ENCODE data around the gene GALNT10. TPM values are rescaled to one million over a fixed set of nuclear protein-coding genes. Genes with fewer than 3 reads are reported as not detected.
"Not testable (repeated sequence)": the region's sequence is repeated elsewhere in the genome, so short reads cannot be mapped to it uniquely, and the experiment has no call there.

GALNT10 gene
- polyA plus RNA-seq, 1 donor, result 12.9 TPM

DNA sequence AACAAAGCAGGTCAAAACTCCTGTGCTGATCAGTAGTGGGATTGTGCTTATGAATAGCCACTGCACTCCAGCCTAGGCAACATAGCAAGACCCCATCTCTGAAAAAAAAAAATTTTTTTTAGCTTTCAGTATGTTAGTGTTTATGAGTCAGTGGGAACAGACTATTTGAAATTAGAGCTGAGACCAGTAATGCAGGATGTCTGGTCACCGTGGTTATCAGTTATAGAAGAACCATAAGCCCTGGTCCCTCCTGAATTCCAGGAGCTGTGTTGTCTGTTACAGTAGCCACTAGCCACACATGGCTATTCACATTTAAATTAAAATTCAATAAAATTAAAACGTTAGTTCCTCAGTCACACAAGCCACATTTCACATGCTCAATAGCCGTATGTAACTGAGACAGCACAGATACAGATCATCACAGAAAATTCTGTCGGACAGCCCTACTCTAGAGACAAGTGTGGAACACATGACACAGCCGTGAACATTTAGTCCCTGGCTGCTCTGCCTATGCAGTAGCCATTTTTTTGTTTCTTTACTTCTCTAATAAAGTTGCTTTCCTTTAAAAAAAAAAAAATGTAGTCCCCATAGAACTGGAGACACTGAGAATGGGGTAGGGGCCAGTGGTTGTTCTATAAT lies 159.2 kb downstream of the GALNT10 start:
- H3K9me3 ChIP-seq (ENCODE audit: control insufficient read depth, low read depth, low read length), result no peaks in the 10 kb centered on the region
- no peak for DNase-seq
- H3K27me3 ChIP-seq (ENCODE audit: control insufficient read depth, insufficient read depth, low read length), result no peaks in the 10 kb centered on the region
- no peak overlapping the region for H3K27ac ChIP-seq (ENCODE audit: low read length)
- no peaks in the 10 kb centered on the region for H3K4me1 ChIP-seq (ENCODE audit: control insufficient read depth, insufficient read depth, low read length)
- no peaks in the 10 kb centered on the region for H3K36me3 ChIP-seq (ENCODE audit: control insufficient read depth, insufficient read depth, low read length)
- no peak overlapping the region for H3K4me3 ChIP-seq (ENCODE audit: low read length)
- no CpG with 5 or more reads among the region's 5 CpGs for WGBS (ENCODE audit: insufficient coverage, low lambda C conversion rate)

DNA sequence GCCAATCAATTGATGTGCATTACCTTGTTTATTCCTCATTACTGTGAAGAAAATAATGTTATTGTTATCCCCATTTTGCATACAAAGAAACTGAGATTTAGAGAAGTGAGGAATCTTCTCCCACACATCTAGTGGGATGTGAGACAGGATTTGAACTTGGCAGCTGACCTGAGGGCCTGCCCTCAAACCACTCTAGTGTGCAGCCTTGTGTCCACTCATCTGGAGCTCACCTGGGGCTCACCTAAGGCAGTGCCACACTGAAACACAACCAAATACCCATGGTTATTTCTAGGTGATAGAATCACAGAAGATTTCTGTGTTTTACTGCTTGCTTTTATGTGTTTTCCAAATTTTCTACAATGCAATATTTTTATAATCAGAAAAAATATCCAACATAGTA lies 160.6 kb downstream of the GALNT10 start:
- DNase-seq, result no peak
- Histone ChIP-seq H3K4me1 (ENCODE audit: control insufficient read depth, insufficient read depth, low read length) (no peaks in the 10 kb centered on the region), H3K27ac (ENCODE audit: low read length) (no peak overlapping the region), H3K36me3 (ENCODE audit: control insufficient read depth, insufficient read depth, low read length) (no peaks in the 10 kb centered on the region), H3K4me3 (ENCODE audit: low read length) (no peak overlapping the region), H3K27me3 (ENCODE audit: control insufficient read depth, insufficient read depth, low read length) (no peaks in the 10 kb centered on the region), H3K9me3 (ENCODE audit: control insufficient read depth, low read depth, low read length) (no peaks in the 10 kb centered on the region)

DNA sequence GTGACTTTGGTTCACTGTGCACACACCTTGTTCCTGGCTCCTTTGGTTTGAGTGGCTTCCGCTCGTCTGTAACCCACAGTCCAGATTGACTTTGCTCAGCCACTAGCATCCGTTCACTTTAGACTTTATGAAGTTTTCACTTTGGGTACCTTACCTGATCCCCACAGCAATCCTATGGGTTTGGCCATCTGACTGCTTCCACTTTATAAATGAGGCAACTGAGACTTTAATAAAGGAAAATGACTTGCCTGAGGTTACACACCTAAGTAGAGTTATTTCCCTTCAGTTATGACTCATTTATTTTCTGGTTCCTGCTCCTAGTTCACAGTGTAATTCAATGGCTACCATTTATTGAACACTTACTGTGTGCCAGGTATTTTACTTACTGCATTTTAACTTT lies 161.0 kb downstream of the GALNT10 start:
- Histone ChIP-seq H3K4me3 (ENCODE audit: low read length) (no peak overlapping the region), H3K27ac (ENCODE audit: low read length) (no peak overlapping the region), H3K36me3 (ENCODE audit: control insufficient read depth, insufficient read depth, low read length) (no peaks in the 10 kb centered on the region), H3K27me3 (ENCODE audit: control insufficient read depth, insufficient read depth, low read length) (no peaks in the 10 kb centered on the region), H3K9me3 (ENCODE audit: control insufficient read depth, low read depth, low read length) (no peaks in the 10 kb centered on the region), H3K4me1 (ENCODE audit: control insufficient read depth, insufficient read depth, low read length) (no peaks in the 10 kb centered on the region)
- DNase-seq, result no peak
- WGBS (ENCODE audit: insufficient coverage, low lambda C conversion rate), result no CpG with 5 or more reads among the region's 3 CpGs

DNA sequence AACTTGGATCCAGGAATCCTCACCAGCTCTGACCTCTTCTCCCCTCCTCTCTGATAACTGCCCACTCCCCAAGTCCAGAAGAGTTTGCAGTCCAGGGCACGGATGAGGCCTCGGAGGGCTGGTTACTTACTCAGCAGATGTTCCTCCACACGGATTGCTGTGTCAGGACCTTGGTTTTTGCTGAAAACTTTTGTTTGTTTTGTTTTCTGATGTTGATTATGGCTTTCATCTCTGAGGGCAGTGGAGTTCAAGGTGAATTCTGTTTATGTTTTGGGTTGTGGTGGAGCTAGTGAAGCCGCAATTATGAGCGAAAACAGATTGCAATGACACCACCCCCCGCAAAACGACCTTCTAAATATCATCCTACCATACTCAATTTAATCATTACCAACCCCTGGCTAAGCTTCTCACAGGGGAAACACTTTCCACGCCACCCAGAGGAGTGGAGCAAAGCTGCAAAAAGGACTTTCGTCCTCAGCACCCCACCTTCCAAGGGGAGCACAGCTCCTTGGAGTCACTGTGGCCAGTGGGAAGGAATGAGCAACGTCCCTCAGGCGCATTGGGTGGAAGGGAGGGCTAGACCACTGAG lies 162.5 kb downstream of the GALNT10 start:
- no peak overlapping the region for H3K4me3 ChIP-seq (ENCODE audit: low read length)
- H3K27ac ChIP-seq (ENCODE audit: low read length), result no peak overlapping the region
- DNase-seq, result no peak
- H3K27me3 ChIP-seq (ENCODE audit: control insufficient read depth, insufficient read depth, low read length), result no peaks in the 10 kb centered on the region
- no peaks in the 10 kb centered on the region for H3K36me3 ChIP-seq (ENCODE audit: control insufficient read depth, insufficient read depth, low read length)
- no peaks in the 10 kb centered on the region for H3K9me3 ChIP-seq (ENCODE audit: control insufficient read depth, low read depth, low read length)
- no peaks in the 10 kb centered on the region for H3K4me1 ChIP-seq (ENCODE audit: control insufficient read depth, insufficient read depth, low read length)
- 59% methylated on average over 4 of the region's 11 CpGs for WGBS (ENCODE audit: insufficient coverage, low lambda C conversion rate)

DNA sequence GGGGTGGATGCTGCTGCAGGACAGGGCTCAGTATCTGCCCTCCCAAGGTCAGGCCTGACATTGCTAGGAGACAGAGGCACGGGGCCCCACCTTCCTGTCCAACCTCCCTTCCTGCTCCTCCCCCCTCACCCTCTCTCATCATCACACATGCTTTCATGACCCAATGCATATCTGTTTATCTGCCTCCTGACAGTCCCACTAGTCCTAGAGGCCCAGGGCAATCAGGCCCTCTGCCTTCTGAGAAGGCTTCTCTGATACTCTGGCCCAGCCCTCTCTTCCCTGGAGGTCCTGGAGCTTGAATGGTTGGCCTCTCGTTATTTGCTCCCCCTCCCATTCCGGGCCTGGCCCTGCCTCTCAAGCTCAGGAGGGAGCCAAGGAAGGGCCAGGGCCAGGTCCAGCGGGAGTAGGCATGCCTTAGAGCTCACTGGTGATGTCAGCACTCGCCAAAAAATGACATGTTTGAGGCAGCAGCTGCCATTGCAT lies 164.6 kb downstream of the GALNT10 start:
- Histone ChIP-seq H3K4me1 (ENCODE audit: control insufficient read depth, insufficient read depth, low read length) (no peaks in the 10 kb centered on the region), H3K27ac (ENCODE audit: low read length) (no peak overlapping the region), H3K4me3 (ENCODE audit: low read length) (no peak overlapping the region), H3K36me3 (ENCODE audit: control insufficient read depth, insufficient read depth, low read length) (no peaks in the 10 kb centered on the region), H3K9me3 (ENCODE audit: control insufficient read depth, low read depth, low read length) (no peaks in the 10 kb centered on the region), H3K27me3 (ENCODE audit: control insufficient read depth, insufficient read depth, low read length) (no peaks in the 10 kb centered on the region)
- peak in 1 of 2 donors; percentile 18 for DNase-seq
- no CpG with 5 or more reads among the region's 5 CpGs for WGBS (ENCODE audit: insufficient coverage, low lambda C conversion rate)

DNA sequence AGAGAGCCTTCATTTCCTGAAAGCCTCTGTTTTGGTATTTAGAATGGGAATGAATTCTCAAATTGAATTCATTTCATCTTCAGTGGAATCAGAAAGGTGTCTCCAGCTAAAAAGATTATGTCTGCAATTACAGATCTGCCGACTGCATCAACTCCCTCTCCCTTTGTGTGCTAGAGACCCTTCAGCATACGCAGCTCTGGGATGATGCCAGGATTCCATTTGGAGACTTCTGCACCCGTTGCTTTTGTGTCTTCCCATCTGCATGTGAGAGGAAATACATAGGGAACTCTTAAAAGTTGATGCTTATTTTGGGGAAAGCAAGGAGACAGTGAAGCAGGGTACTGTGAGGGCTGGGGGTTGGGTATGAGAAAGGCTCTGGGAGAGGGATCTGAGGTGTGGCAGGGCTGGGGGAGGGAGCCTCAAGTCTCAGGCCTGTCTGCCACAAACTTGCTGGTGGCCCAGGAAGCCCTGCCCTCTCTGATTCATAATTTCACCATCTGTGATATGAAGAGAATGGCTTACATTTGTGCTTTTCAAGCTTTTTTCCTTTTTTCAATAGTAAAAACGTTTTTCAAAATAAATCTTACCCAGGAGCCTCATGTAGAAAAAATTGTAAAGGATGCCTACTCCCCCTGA lies 165.6 kb downstream of the GALNT10 start:
- 25% methylated on average over 1 of the region's 4 CpGs for WGBS (ENCODE audit: insufficient coverage, low lambda C conversion rate)
- DNase-seq, result no peak
- Histone ChIP-seq H3K36me3 (ENCODE audit: control insufficient read depth, insufficient read depth, low read length) (no peaks in the 10 kb centered on the region), H3K4me3 (ENCODE audit: low read length) (no peak overlapping the region), H3K9me3 (ENCODE audit: control insufficient read depth, low read depth, low read length) (no peaks in the 10 kb centered on the region), H3K27ac (ENCODE audit: low read length) (no peak overlapping the region), H3K4me1 (ENCODE audit: control insufficient read depth, insufficient read depth, low read length) (no peaks in the 10 kb centered on the region), H3K27me3 (ENCODE audit: control insufficient read depth, insufficient read depth, low read length) (no peaks in the 10 kb centered on the region)

DNA sequence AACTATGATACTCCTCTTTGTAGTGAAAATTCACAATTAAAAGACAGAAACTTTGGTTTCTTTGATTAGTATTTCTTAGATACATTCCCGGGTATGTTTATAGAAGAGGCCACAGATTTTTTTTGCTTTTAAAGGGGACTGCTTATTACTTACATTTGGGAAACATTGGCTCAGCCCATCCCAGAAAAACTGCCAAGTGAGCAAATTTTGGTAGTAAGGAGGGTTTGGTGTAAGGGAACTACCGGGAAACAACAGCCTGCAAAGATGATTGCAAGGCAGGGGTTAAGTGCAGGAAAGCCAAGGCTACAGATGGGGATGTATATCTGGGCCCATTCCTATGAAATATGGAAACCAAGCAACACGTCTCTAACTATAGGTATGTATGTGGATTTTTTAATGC lies 166.4 kb downstream of the GALNT10 start:
- H3K4me3 ChIP-seq (ENCODE audit: low read length), result no peak overlapping the region
- no peaks in the 10 kb centered on the region for H3K9me3 ChIP-seq (ENCODE audit: control insufficient read depth, low read depth, low read length)
- no peak for DNase-seq
- H3K36me3 ChIP-seq (ENCODE audit: control insufficient read depth, insufficient read depth, low read length), result no peaks in the 10 kb centered on the region
- H3K4me1 ChIP-seq (ENCODE audit: control insufficient read depth, insufficient read depth, low read length), result no peaks in the 10 kb centered on the region
- WGBS (ENCODE audit: insufficient coverage, low lambda C conversion rate), result 83% methylated on average over 2 of the region's 3 CpGs
- no peak overlapping the region for H3K27ac ChIP-seq (ENCODE audit: low read length)
- H3K27me3 ChIP-seq (ENCODE audit: control insufficient read depth, insufficient read depth, low read length), result no peaks in the 10 kb centered on the region

DNA sequence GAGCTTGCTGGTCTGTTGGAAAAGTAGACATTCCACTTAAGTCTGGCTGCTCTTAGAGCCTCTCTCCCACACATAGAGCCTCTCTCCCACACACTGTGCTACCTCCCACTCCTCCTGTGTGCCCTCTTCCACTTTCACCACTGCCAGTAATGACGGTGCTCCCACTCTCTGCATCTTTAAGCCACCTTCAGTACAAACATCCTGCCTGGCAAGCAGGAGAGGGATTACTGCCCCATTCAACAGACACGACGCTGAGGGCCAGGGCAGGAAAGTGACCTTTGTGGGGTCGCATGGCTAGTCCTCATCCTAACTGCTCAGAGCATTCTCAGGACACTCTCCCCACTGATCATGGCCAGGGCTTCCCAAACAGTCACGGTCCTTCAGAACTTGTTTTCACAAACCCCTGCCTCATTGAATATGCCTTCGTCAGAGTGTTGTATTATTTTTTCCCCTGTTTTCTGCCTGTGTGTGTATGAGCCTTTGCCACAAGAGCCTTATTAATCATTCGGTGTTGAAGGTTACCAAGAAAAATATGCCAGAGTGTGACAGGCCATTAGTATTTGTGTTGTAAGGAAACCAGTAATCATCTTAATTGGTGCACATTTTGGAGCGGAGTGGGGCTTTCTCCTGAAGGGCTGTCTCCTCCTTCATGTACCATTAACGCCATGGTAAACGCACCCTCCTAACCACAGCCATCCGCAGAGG lies 168.1 kb downstream of the GALNT10 start:
- no peak overlapping the region for H3K4me3 ChIP-seq (ENCODE audit: low read length)
- no peaks in the 10 kb centered on the region for H3K4me1 ChIP-seq (ENCODE audit: control insufficient read depth, insufficient read depth, low read length)
- H3K27ac ChIP-seq (ENCODE audit: low read length), result no peak overlapping the region
- 83% methylated on average over 2 of the region's 11 CpGs for WGBS (ENCODE audit: insufficient coverage, low lambda C conversion rate)
- no peaks in the 10 kb centered on the region for H3K9me3 ChIP-seq (ENCODE audit: control insufficient read depth, low read depth, low read length)
- no peak for DNase-seq
- no peaks in the 10 kb centered on the region for H3K27me3 ChIP-seq (ENCODE audit: control insufficient read depth, insufficient read depth, low read length)
- H3K36me3 ChIP-seq (ENCODE audit: control insufficient read depth, insufficient read depth, low read length), result no peaks in the 10 kb centered on the region

DNA sequence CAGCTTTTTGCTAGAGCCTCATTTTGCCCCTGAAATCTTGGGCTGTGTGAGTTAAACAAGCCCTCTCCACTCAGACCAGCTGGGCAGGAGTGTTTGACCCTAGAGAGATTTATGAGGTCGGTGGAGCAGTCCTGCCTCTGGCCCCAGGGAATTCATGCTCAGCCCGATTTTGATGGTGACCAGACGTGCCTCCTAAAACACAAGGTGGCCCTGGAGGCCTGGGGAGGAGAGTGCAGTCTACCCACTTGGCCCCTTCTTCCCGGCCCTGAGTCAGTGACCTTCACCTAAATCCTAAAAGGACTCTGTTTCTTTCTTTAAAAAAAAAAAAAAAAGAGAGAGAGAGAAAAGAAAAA lies 168.7 kb downstream of the GALNT10 start:
- Histone ChIP-seq H3K36me3 (ENCODE audit: control insufficient read depth, insufficient read depth, low read length) (no peaks in the 10 kb centered on the region), H3K4me3 (ENCODE audit: low read length) (no peak overlapping the region), H3K27me3 (ENCODE audit: control insufficient read depth, insufficient read depth, low read length) (no peaks in the 10 kb centered on the region), H3K27ac (ENCODE audit: low read length) (no peak overlapping the region), H3K4me1 (ENCODE audit: control insufficient read depth, insufficient read depth, low read length) (no peaks in the 10 kb centered on the region), H3K9me3 (ENCODE audit: control insufficient read depth, low read depth, low read length) (no peaks in the 10 kb centered on the region)
- 76% methylated on average over 2 of the region's 4 CpGs for WGBS (ENCODE audit: insufficient coverage, low lambda C conversion rate)
- DNase-seq, result no peak

DNA sequence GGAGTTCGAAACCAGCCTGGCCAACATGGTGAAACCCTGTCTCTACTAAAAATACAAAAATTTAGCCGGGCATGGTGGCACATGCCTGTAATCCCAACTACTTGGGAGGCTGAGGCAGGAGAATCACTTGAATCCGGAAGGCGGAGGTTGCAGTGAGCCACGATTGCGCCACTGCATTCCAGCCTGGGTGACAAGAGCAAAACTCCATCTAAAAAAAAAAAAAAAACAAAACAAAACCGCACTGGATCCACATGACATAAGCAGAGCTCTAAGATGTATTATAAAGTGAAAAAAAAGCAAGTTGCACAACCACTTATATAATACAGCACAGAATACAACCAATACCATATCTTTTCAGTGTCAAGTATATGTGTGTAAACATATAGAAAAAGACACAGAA lies 169.7 kb downstream of the GALNT10 start:
- 90% methylated on average over 2 of the region's 7 CpGs for WGBS (ENCODE audit: insufficient coverage, low lambda C conversion rate)
- H3K36me3 ChIP-seq (ENCODE audit: control insufficient read depth, insufficient read depth, low read length); H3K27me3 ChIP-seq (ENCODE audit: control insufficient read depth, insufficient read depth, low read length); H3K27ac ChIP-seq (ENCODE audit: low read length); DNase-seq; H3K9me3 ChIP-seq (ENCODE audit: control insufficient read depth, low read depth, low read length); H3K4me1 ChIP-seq (ENCODE audit: control insufficient read depth, insufficient read depth, low read length); H3K4me3 ChIP-seq (ENCODE audit: low read length): not testable (repeated sequence)
